Type B pancreatic cell (in vitro differentiated cells): ENCODE measurements around the gene SLMAP. TPM values are rescaled to one million over a fixed set of nuclear protein-coding genes. Genes with fewer than 3 reads are reported as not detected.

Source experiments
- DNase-seq: peaks from one replicate; pipeline ENCODE4 v3.0.0; 2021; ENCODE audit warnings: mixed read lengths; ENCODE audit not compliant: unreplicated experiment; ENCODE audit errors: extremely low spot score
- H3K27ac Mint-ChIP-seq: 2 replicates; pipeline ENCODE4 v1.8.0; 2021; ENCODE audit warnings: mild to moderate bottlenecking, mixed read lengths
- H3K27me3 Mint-ChIP-seq: 2 replicates; pipeline ENCODE4 v1.8.0; 2021; ENCODE audit warnings: mixed read lengths
- H3K36me3 Mint-ChIP-seq: 2 replicates; pipeline ENCODE4 v1.8.0; 2021; ENCODE audit warnings: mixed read lengths
- H3K4me1 Mint-ChIP-seq: one replicate; pipeline ENCODE4 v1.8.0; 2021; ENCODE audit warnings: mixed read lengths; ENCODE audit not compliant: unreplicated experiment
- H3K4me3 Mint-ChIP-seq: 2 replicates; pipeline ENCODE4 v1.8.0; 2021; ENCODE audit warnings: mild to moderate bottlenecking, mixed read lengths
- H3K9me3 Mint-ChIP-seq: 2 replicates; pipeline ENCODE4 v1.8.0; 2021; ENCODE audit warnings: mixed read lengths
- total RNA-seq: library from RNA; stranded (reverse); gene quantifications from 2 replicates; pipeline ENCODE4 v1.2.1, GENCODE V29; 2021; ENCODE audit warnings: low replicate concordance
- TF ChIP-seq, protein P1 (sequence below): fragments of 200-600 bp; sonication (generic); conservative IDR thresholded peaks from 2 replicates; pipeline ENCODE4 v1.5.0; 2021; ENCODE audit warnings: antibody characterized with exemption, mild to moderate bottlenecking

Gene SLMAP
- total RNA-seq, 1 donor from 2014 or later, result 55.1 TPM

DNA sequence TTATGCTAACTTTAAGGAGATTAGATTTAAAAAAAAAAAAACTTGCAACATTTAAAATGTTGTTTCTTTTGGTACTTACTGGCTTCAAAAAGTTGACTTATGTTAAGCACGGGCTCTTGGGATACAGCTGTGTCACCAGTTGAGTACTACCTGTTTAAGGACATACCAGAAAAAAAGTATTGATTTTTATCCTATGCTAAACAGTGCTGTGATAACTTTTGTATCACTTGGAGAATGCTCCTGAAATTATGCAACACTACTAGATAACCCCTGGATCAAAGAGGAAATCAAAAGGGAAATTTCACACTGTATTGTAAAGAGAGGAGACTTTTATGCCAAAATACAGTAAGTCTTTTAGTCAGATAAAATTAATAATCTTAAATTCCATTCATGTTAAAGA lies 77.7 kb downstream of the SLMAP start:
- no peak overlapping the region for H3K27ac Mint-ChIP-seq
- peaks cover 10% of the 10 kb centered on the region for H3K36me3 Mint-ChIP-seq
- TF ChIP-seq, protein P1, sequence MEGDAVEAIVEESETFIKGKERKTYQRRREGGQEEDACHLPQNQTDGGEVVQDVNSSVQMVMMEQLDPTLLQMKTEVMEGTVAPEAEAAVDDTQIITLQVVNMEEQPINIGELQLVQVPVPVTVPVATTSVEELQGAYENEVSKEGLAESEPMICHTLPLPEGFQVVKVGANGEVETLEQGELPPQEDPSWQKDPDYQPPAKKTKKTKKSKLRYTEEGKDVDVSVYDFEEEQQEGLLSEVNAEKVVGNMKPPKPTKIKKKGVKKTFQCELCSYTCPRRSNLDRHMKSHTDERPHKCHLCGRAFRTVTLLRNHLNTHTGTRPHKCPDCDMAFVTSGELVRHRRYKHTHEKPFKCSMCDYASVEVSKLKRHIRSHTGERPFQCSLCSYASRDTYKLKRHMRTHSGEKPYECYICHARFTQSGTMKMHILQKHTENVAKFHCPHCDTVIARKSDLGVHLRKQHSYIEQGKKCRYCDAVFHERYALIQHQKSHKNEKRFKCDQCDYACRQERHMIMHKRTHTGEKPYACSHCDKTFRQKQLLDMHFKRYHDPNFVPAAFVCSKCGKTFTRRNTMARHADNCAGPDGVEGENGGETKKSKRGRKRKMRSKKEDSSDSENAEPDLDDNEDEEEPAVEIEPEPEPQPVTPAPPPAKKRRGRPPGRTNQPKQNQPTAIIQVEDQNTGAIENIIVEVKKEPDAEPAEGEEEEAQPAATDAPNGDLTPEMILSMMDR, result no peak
- H3K9me3 Mint-ChIP-seq, result no peaks in the 10 kb centered on the region
- no peak overlapping the region for H3K4me3 Mint-ChIP-seq
- no peaks in the 10 kb centered on the region for H3K4me1 Mint-ChIP-seq
- no peaks in the 10 kb centered on the region for H3K27me3 Mint-ChIP-seq
- DNase-seq, result no peak

DNA sequence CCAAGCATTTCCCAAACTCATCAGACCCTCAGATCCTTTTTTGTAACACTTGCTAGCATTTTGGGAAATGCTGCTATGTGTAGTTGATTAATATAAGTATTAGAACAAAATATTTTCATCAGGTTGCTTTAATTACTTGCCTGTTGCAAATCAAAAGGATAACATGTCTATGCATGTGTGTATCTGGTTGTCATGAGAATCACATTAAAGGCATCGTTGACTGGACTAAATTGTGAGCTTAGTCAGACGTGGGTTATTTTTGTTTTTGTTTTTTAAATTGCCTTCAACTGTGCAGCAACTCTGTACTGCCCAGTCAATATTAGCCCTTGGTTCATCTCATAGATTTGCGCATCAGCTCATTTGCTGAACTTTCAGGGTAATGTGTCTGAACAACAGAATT lies 81.6 kb downstream of the SLMAP start:
- no peaks in the 10 kb centered on the region for H3K9me3 Mint-ChIP-seq
- H3K4me1 Mint-ChIP-seq, result peaks cover 4% of the 10 kb centered on the region
- no peak overlapping the region for H3K27ac Mint-ChIP-seq

DNA sequence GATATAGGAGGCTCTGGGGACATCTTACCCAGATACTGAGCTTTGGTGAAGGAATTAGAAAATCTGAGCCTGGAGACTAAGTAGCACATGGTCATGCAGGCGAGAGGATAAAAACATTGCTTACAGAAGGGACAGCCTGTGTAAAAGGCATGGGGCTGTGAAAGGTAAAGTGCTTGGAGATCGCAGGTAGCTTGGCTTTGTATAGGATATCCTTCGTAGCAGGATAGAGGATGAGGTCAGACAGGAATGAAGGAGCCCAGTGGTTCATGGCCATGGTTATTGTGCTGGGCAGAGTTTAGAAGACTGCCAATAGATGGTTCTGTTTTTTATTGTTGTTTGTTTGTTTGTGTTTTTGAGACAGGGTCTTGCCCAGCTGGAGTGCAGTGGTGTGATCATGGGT lies 82.5 kb downstream of the SLMAP start:
- no peaks in the 10 kb centered on the region for H3K9me3 Mint-ChIP-seq
- peak overlapping the region; percentile 64 for H3K27ac Mint-ChIP-seq

More for the DNA sequence above, 81.6 kb downstream of the SLMAP start:
- no peak overlapping the region for H3K4me3 Mint-ChIP-seq
- H3K27me3 Mint-ChIP-seq, result no peaks in the 10 kb centered on the region
- DNase-seq, result no peak
- TF ChIP-seq, protein P1, result no peak
- H3K36me3 Mint-ChIP-seq, result no peaks in the 10 kb centered on the region

DNA sequence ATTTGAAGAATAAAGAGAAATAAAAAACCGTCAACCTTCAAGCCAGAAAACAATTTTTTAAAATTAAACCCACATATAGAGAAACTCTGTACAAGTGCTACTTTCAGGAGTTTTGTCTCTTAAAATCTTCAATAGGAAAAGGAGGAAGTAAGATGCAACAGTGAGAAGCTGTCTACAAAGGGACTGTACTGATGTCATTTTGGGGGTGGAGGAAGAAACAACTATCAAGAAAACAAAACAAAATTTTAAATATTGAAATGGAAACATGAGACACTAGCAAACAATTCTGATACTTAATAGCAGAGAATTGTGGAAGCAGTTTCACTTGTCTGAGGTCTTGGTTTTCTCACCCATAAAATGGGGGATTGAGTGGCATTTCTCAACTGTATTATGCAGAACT lies 84.4 kb downstream of the SLMAP start:
- H3K4me1 Mint-ChIP-seq, result peaks cover 4% of the 10 kb centered on the region
- TF ChIP-seq, protein P1, result no peak
- H3K4me3 Mint-ChIP-seq, result no peak overlapping the region
- no peaks in the 10 kb centered on the region for H3K9me3 Mint-ChIP-seq
- H3K27ac Mint-ChIP-seq, result peak overlapping the region; percentile 13
- no peaks in the 10 kb centered on the region for H3K27me3 Mint-ChIP-seq
- H3K36me3 Mint-ChIP-seq, result no peaks in the 10 kb centered on the region
- DNase-seq, result no peak

More for the DNA sequence above, 82.5 kb downstream of the SLMAP start:
- DNase-seq, result no peak
- Mint-ChIP-seq H3K36me3 (no peaks in the 10 kb centered on the region), H3K27me3 (no peaks in the 10 kb centered on the region), H3K4me1 (peaks cover 4% of the 10 kb centered on the region), H3K4me3 (no peak overlapping the region)
- TF ChIP-seq, protein P1, result no peak

DNA sequence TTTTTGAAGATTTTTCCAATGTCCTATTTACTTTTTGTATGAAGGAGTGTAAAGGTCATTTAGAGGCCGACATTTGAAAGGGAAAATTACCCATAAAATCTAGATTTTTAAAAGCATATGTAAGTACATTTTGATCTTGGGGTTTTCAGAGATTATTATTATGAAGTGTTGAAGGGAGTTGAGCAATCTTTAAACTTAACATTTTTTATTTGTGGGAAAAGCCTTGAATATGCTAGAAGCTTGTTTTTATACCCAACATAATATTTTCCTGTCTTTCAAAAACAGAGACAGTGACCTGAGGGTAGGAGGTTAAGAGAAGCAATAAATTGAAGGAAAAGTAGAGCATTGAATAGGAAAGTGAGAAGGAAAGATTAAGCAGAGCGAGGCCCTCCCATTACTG lies 85.7 kb downstream of the SLMAP start:
- H3K27me3 Mint-ChIP-seq, result no peaks in the 10 kb centered on the region
- TF ChIP-seq, protein P1, result no peak
- no peak for DNase-seq
- H3K4me1 Mint-ChIP-seq, result peaks cover 4% of the 10 kb centered on the region
- H3K27ac Mint-ChIP-seq, result no peak overlapping the region
- peaks cover 5% of the 10 kb centered on the region for H3K36me3 Mint-ChIP-seq
- no peak overlapping the region for H3K4me3 Mint-ChIP-seq
- no peaks in the 10 kb centered on the region for H3K9me3 Mint-ChIP-seq

DNA sequence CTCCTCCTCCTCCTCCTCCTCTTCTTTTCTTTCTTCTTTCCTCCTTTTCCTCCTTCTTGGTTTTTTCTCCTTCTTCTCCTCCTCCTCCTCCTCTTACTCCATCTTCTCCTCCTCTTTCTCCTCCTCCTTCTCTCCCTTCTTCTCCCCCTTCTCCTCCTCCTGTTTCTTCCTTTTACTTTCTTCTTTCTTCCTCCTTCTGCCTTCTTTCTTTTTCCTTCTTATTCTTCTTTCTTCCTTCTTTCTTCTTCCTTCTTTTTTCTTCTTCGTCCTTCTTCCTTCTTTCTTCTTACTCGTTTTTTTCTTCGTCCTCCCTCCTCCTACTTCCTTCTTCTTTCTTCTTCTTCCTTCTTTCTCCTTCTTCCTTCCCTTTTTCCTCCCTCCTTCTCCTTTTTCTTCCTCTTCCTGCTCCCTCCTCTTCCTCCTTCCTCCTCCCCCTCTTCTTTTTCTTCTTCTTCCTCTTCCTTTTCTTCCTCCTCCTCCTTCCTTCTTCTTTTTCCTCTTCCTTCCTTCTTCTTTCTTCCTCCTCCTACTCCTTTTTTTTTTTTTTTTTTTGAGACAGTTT lies 92.1 kb downstream of the SLMAP start:
- Mint-ChIP-seq H3K9me3 (no peaks in the 10 kb centered on the region), H3K36me3 (peaks cover 9% of the 10 kb centered on the region), H3K4me3 (no peak overlapping the region), H3K4me1 (no peaks in the 10 kb centered on the region), H3K27ac (no peak overlapping the region), H3K27me3 (no peaks in the 10 kb centered on the region)
- DNase-seq, result no peak
- TF ChIP-seq, protein P1, result no peak
